HEK293 (cell line): ENCODE results near the gene KIAA1671.
"Not testable (repeated sequence)": the region's sequence is repeated elsewhere in the genome, so short reads cannot be mapped to it uniquely, and the experiment has no call there.

Experiments used
- CTCF ChIA-PET: fragments of 350-600 bp; formaldehyde crosslinking; extraction: SDS; loops from one replicate; lab custom pipeline; 2021; ENCODE audit warnings: antibody characterized with exemption; lab: Yijun Ruan, JAX
- POLR2A ChIA-PET: fragments of 300-600 bp; formaldehyde crosslinking; extraction: SDS; loops from one replicate; lab custom pipeline; 2020; ENCODE audit warnings: antibody characterized with exemption, inconsistent platforms; lab: Yijun Ruan, JAX
- H3K27ac ChIP-seq: fragments of 200-500 bp; sonication (Bioruptor generic); 2 replicates; pipeline ENCODE4 v1.5.1; 2014; ENCODE audit warnings: low read depth, low read length, control low read depth, inconsistent platforms; ENCODE audit errors: extremely low read depth
- H3K36me3 ChIP-seq, 2 experiments: fragments of 200-500 bp in 1 of 2; sonication (Bioruptor generic) in 1 of 2; 1 replicate in 1 of 2; 2 replicates in 1 of 2; pipeline ENCODE4 v1.5.1; 2014 to 2017; ENCODE audit warnings: inconsistent platforms in 2 of 2, low read length in 2 of 2; ENCODE audit not compliant: control insufficient read depth in 2 of 2, insufficient read depth in 1 of 2
- H3K4me1 ChIP-seq: fragments of 200-500 bp; sonication (Bioruptor generic); 2 replicates; pipeline ENCODE4 v1.5.1; 2014; ENCODE audit warnings: mild to moderate bottlenecking, low read length, inconsistent platforms; ENCODE audit not compliant: control insufficient read depth, insufficient read depth
- H3K4me3 ChIP-seq: 2 replicates; pipeline ENCODE4 v1.5.1; 2011; ENCODE audit warnings: low read depth, mild to moderate bottlenecking, control low read depth, low read length, moderate library complexity
- H3K9me3 ChIP-seq: fragments of 200-500 bp; sonication (Bioruptor generic); 2 replicates; pipeline ENCODE4 v1.5.1; 2014; ENCODE audit warnings: low read depth, low read length, inconsistent platforms; ENCODE audit not compliant: control insufficient read depth, insufficient read depth
- GLIS2 ChIP-seq: fragments of 450-650 bp; formaldehyde crosslinking; IDR thresholded peaks from 2 replicates; pipeline ENCODE4 v1.5.1; 2016; ENCODE audit warnings: missing biosample characterization, missing genetic modification characterization
- KLF1 ChIP-seq: fragments of 450-650 bp; formaldehyde crosslinking; IDR thresholded peaks from 2 replicates; pipeline ENCODE4 v1.5.1; 2016; ENCODE audit warnings: missing biosample characterization, missing genetic modification characterization
- MEIS1 ChIP-seq: sonication (generic); formaldehyde crosslinking; IDR thresholded peaks from 2 replicates; pipeline ENCODE4 v1.8.1; 2022; ENCODE audit warnings: missing genetic modification reagents, mild to moderate bottlenecking, borderline replicate concordance
- RBAK ChIP-seq: fragments of 450-650 bp; formaldehyde crosslinking; IDR thresholded peaks from 2 replicates; pipeline ENCODE4 v1.5.1; 2016; ENCODE audit warnings: missing biosample characterization, missing genetic modification characterization
- WT1 ChIP-seq: fragments of 450-650 bp; formaldehyde crosslinking; IDR thresholded peaks from 2 replicates; pipeline ENCODE4 v1.5.1; 2016; ENCODE audit warnings: missing biosample characterization, missing genetic modification characterization
- ZBTB8A ChIP-seq: fragments of 450-650 bp; formaldehyde crosslinking; IDR thresholded peaks from 2 replicates; pipeline ENCODE4 v1.5.1; 2016; ENCODE audit warnings: missing biosample characterization, missing genetic modification characterization
- ZFP3 ChIP-seq: fragments of 450-650 bp; formaldehyde crosslinking; IDR thresholded peaks from 2 replicates; pipeline ENCODE4 v1.5.1; 2016; ENCODE audit warnings: low read depth, missing biosample characterization, missing genetic modification characterization
- ZNF132 ChIP-seq: fragments of 450-650 bp; formaldehyde crosslinking; IDR thresholded peaks from 2 replicates; pipeline ENCODE4 v1.5.1; 2017; ENCODE audit warnings: missing biosample characterization, missing genetic modification characterization, borderline replicate concordance
- ZNF366 ChIP-seq: fragments of 450-650 bp; formaldehyde crosslinking; conservative IDR thresholded peaks from 2 replicates; pipeline ENCODE4 v1.5.1; 2016; ENCODE audit warnings: missing biosample characterization, missing genetic modification characterization
- ZNF391 ChIP-seq: fragments of 450-650 bp; formaldehyde crosslinking; IDR thresholded peaks from 2 replicates; pipeline ENCODE4 v1.5.1; 2016; ENCODE audit warnings: low read depth, missing biosample characterization, missing genetic modification characterization, borderline replicate concordance
- ZNF433 ChIP-seq: fragments of 450-650 bp; formaldehyde crosslinking; IDR thresholded peaks from 2 replicates; pipeline ENCODE4 v1.5.1; 2016; ENCODE audit warnings: missing biosample characterization, missing genetic modification characterization, low read depth
- ZNF555 ChIP-seq: fragments of 450-650 bp; formaldehyde crosslinking; conservative IDR thresholded peaks from 2 replicates; pipeline ENCODE4 v1.5.1; 2017; ENCODE audit warnings: missing biosample characterization, mild to moderate bottlenecking, missing genetic modification characterization, inconsistent platforms
- ZNF558 ChIP-seq: fragments of 450-650 bp; formaldehyde crosslinking; IDR thresholded peaks from 2 replicates; pipeline ENCODE4 v1.5.1; 2016; ENCODE audit warnings: missing biosample characterization, missing genetic modification characterization
- ZNF677 ChIP-seq: fragments of 450-650 bp; IDR thresholded peaks from 2 replicates; pipeline ENCODE4 v1.5.0; 2018; ENCODE audit warnings: missing biosample characterization, mild to moderate bottlenecking, missing genetic modification characterization, moderate library complexity
- ZNF768 ChIP-seq: fragments of 450-650 bp; formaldehyde crosslinking; IDR thresholded peaks from 2 replicates; pipeline ENCODE4 v1.5.1; 2018; ENCODE audit warnings: missing biosample characterization, mild to moderate bottlenecking, missing genetic modification characterization
- TF ChIP-seq, protein P1 (sequence below): fragments of 450-650 bp; formaldehyde crosslinking; IDR thresholded peaks from 2 replicates; pipeline ENCODE4 v1.5.1; 2016; ENCODE audit warnings: missing biosample characterization, missing genetic modification characterization
- TF ChIP-seq, protein P2 (sequence below): fragments of 450-650 bp; formaldehyde crosslinking; IDR thresholded peaks from 2 replicates; pipeline ENCODE4 v1.5.1; 2017; ENCODE audit warnings: missing biosample characterization, mild to moderate bottlenecking, missing genetic modification characterization, moderate library complexity

The KIAA1671 gene

DNA sequence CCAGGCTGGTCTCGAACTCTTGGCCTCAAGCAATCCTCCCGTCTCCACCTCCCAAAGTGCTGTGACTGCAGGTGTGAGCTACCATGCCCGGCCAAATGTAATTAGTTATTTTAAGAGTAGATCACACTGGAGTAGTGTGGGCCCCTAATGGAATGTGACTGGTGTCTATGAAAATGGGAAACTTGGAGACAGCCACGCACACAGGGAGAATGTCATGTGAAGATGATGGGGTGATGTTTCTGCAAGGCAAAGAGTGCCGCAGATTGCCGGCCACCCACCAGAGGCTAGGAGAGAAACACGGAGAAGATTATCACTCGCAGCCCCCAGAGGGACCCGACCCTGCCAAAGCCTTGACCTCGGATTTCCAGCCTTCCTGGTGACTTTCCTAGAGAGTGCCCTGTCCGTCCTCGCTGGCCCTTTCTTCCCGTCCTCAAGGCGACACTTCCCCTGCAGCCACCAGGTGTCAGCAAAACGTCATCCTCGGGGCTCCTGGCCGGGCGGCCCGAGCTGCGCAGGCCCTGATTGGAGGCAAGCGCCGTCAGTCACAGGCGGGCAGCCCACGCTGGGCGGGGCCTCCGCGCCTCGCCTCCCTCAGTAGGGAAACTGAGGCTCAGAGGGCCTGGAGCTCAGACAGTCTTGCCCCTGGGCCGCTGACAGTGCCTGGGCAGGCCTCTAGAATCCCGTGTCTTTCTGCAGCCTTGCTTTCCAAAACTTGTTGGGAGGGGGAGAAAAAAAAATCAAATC is 283.2 kb downstream of the KIAA1671 start (continued):
- TF ChIP-seq MEIS1 (CRISPR knock-in tag), result no peak
- TF ChIP-seq ZNF768, result no peak
- TF ChIP-seq RBAK (tag by site-specific recombination), result no peak
- TF ChIP-seq WT1, result no peak
- TF ChIP-seq, protein P1, sequence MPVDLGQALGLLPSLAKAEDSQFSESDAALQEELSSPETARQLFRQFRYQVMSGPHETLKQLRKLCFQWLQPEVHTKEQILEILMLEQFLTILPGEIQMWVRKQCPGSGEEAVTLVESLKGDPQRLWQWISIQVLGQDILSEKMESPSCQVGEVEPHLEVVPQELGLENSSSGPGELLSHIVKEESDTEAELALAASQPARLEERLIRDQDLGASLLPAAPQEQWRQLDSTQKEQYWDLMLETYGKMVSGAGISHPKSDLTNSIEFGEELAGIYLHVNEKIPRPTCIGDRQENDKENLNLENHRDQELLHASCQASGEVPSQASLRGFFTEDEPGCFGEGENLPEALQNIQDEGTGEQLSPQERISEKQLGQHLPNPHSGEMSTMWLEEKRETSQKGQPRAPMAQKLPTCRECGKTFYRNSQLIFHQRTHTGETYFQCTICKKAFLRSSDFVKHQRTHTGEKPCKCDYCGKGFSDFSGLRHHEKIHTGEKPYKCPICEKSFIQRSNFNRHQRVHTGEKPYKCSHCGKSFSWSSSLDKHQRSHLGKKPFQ (tag by site-specific recombination), result no peak
- no peak for TF ChIP-seq GLIS2 (tag by site-specific recombination)
- TF ChIP-seq ZNF677 (tag by site-specific recombination), result no peak
- TF ChIP-seq ZNF555 (tag by site-specific recombination), result no peak
- no peak for TF ChIP-seq ZNF132
- no peak for TF ChIP-seq ZNF391
- TF ChIP-seq KLF1 (tag by site-specific recombination), result peak; percentile 17; the same call in 1 of the 2 replicates

DNA sequence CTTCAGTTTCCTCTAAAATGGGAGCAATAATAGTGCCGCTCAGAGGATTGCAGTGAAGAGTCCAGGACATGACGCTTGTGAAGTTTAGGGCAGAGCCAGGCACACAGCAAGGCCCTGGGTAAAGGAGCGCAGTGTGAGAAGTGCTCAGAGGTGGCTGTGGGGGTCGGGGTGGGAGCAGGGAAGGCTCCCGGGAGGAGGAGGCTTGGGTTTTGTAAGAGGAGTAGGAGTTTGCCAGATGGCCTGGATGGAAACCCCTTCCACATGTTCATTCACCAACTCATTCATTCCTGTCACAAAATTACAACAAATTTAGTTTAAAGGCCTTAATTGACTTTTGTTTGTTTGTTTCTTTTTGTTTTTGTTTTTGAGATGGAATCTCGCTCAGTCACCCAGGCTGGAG is 283.9 kb downstream of the KIAA1671 start:
- no peak for TF ChIP-seq ZBTB8A (tag by site-specific recombination)
- TF ChIP-seq ZFP3, result peak; percentile 80
- no peak overlapping the region for H3K4me3 ChIP-seq
- H3K4me1 ChIP-seq, result no peaks in the 10 kb centered on the region
- ChIA-PET POLR2A (no interaction called here), CTCF (interaction anchor here (0.6 to 6.3 kb wide), 22 partner anchors 11 to 1445 kb away, joined by 3 to 43 read pairs (median 4); no protein-coding TSS in a partner anchor)
- no peaks in the 10 kb centered on the region for H3K36me3 ChIP-seq
- H3K9me3 ChIP-seq, result no peaks in the 10 kb centered on the region
- no peak overlapping the region for H3K27ac ChIP-seq

DNA sequence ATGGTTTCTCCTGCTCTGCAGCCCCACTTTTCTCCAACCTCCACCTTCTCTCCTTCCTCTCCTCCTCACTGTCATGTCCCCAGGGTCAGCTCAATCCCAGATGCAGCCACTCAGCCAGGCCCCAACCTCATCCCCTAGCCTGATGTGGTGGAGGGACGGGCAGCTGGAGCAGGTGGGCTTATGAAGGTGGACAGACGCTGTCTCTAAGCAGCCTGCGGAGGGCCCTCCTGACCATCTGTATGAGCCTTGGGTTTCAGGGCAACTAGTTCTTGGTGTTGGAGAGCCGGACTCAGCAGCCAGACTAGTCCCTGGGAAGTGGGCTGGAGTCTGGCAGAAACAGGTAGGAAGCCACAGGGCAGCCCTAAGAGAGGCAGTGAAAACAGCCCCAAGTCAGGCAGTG is 285.0 kb downstream of the KIAA1671 start:
- CTCF ChIA-PET, result interaction anchor here (0.6 to 1.3 kb wide), 2 partner anchors 48 to 97 kb away, joined by 3 to 12 read pairs; no protein-coding TSS in a partner anchor
- no peaks in the 10 kb centered on the region for H3K4me1 ChIP-seq
- no peak overlapping the region for H3K4me3 ChIP-seq
- TF ChIP-seq, protein P2, sequence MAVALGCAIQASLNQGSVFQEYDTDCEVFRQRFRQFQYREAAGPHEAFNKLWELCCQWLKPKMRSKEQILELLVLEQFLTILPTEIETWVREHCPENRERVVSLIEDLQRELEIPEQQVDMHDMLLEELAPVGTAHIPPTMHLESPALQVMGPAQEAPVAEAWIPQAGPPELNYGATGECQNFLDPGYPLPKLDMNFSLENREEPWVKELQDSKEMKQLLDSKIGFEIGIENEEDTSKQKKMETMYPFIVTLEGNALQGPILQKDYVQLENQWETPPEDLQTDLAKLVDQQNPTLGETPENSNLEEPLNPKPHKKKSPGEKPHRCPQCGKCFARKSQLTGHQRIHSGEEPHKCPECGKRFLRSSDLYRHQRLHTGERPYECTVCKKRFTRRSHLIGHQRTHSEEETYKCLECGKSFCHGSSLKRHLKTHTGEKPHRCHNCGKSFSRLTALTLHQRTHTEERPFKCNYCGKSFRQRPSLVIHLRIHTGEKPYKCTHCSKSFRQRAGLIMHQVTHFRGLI (tag by site-specific recombination), result no peak
- TF ChIP-seq ZNF366 (no peak), ZNF558 (tag by site-specific recombination) (no peak), ZNF433 (tag by site-specific recombination) (no peak)
- TF ChIP-seq, all 188 proteins: peak for 0
- no peak overlapping the region for H3K27ac ChIP-seq
- no peaks in the 10 kb centered on the region for H3K36me3 ChIP-seq
- POLR2A ChIA-PET, result no interaction called here
- H3K9me3 ChIP-seq, result no peaks in the 10 kb centered on the region

DNA sequence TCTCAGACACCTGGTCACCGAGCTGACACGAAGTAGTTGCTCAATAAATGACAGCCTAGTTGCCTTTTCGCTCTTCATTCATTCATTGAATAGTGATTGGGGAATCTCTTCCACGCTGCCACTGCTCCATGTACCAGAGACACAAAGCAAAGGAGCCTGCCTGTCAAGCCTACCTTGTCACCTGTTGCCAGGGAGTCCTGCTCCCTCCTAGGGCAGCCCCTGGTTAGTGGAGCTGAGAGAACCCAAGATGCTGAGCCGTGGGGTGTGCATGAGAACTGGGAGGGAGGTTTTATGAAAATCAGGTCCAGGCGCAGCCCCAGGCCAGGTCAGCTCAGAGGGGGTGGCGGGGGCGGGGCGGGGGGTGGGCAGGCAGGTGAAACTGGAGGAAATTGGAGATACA is 285.5 kb downstream of the KIAA1671 start:
- POLR2A ChIA-PET, H3K4me3 ChIP-seq, H3K36me3 ChIP-seq, H3K9me3 ChIP-seq, H3K4me1 ChIP-seq, H3K27ac ChIP-seq: not testable (repeated sequence)
- CTCF ChIA-PET, result interaction anchor here (0.6 to 1.3 kb wide), 2 partner anchors 49 to 96 kb away, joined by 3 to 12 read pairs; no protein-coding TSS in a partner anchor
